ENCODE data around the gene KLHL29. TPM values are rescaled to one million over a fixed set of nuclear protein-coding genes. Genes with fewer than 3 reads are reported as not detected.

The KLHL29 gene
- total RNA-seq, 2 experiments from 2014 or later = 0.23 to 0.66 TPM

DNA sequence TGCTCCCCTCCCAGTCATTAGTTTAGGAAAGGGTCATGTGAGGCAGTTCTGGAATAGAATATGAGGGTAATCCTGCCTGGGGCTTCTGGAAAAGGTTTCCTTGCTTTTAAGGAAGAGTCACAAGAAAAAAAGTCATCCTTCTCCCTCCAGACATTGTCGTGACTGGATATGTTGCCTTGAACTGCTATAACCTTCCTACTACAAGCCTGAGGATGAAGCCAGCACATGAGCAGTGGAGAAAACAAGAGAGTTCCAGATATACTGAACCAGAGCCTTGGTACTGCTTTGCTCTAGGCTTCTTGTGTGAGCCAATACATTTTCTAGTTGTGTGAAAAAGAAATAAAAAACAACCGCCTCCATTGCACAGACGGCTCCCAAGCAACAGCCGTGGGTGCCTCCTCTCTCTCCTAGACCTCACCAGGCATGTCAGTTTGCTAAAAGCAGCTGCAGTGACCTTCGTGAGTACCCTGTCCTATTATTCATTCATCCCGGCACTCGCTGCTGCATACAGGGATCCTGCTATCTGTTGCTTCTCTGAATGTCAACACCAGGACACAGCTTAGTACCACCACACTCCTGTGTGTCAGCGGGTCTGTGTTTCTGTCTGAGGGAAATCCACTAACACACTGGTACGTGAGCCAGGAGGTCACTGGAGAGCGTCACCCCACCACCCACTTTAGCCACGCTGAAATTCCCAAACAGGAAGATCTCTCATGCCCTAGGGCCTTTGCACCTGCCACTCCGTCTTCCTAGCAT is 186.7 kb downstream of the KLHL29 start:
- Histone ChIP-seq H3K9me2 (ENCODE audit: insufficient read depth, low read length) (no peaks in the 10 kb centered on the region), H3K4me2 (ENCODE audit: low read length) (no peak overlapping the region), H4K20me1 (ENCODE audit: insufficient read depth, low read length) (no peaks in the 10 kb centered on the region), H3K4me3 (ENCODE audit: low read depth, low read length, poor library complexity, severe bottlenecking) (no peak overlapping the region), H3K9me3 (ENCODE audit: low read length) (no peaks in the 10 kb centered on the region), H3K27ac (ENCODE audit: low read depth, low read length, poor library complexity, severe bottlenecking) (no peak overlapping the region), H3K4me1 (ENCODE audit: insufficient read depth, low read length, poor library complexity, severe bottlenecking) (no peaks in the 10 kb centered on the region), H2AFZ (ENCODE audit: low read length) (no peak overlapping the region), H3K79me2 (ENCODE audit: insufficient read depth, low read depth, low read length) (no peaks in the 10 kb centered on the region), H3K36me3 (ENCODE audit: insufficient read depth, low read length) (no peaks in the 10 kb centered on the region)
- intact Hi-C loops (cut with micrococcal nuclease; ENCODE audit: unreplicated experiment) = no loop called here
- ChIA-PET POLR2A (no interaction called here), CTCF (ENCODE audit: unreplicated experiment) (no interaction called here)
- BruUV-seq (replicated peaks) = no TSS peak
- TF ChIP-seq, protein P1, sequence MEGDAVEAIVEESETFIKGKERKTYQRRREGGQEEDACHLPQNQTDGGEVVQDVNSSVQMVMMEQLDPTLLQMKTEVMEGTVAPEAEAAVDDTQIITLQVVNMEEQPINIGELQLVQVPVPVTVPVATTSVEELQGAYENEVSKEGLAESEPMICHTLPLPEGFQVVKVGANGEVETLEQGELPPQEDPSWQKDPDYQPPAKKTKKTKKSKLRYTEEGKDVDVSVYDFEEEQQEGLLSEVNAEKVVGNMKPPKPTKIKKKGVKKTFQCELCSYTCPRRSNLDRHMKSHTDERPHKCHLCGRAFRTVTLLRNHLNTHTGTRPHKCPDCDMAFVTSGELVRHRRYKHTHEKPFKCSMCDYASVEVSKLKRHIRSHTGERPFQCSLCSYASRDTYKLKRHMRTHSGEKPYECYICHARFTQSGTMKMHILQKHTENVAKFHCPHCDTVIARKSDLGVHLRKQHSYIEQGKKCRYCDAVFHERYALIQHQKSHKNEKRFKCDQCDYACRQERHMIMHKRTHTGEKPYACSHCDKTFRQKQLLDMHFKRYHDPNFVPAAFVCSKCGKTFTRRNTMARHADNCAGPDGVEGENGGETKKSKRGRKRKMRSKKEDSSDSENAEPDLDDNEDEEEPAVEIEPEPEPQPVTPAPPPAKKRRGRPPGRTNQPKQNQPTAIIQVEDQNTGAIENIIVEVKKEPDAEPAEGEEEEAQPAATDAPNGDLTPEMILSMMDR (conservative IDR thresholded peaks at IDR 0.05; ENCODE audit: low read length) = no peak
- TF ChIP-seq EZH2phosphoT487 (IDR thresholded peaks at IDR 0.05; ENCODE audit: borderline replicate concordance, low read depth, low read length) = no peak
- no peak for DNase-seq (ENCODE audit: low spot score)

DNA sequence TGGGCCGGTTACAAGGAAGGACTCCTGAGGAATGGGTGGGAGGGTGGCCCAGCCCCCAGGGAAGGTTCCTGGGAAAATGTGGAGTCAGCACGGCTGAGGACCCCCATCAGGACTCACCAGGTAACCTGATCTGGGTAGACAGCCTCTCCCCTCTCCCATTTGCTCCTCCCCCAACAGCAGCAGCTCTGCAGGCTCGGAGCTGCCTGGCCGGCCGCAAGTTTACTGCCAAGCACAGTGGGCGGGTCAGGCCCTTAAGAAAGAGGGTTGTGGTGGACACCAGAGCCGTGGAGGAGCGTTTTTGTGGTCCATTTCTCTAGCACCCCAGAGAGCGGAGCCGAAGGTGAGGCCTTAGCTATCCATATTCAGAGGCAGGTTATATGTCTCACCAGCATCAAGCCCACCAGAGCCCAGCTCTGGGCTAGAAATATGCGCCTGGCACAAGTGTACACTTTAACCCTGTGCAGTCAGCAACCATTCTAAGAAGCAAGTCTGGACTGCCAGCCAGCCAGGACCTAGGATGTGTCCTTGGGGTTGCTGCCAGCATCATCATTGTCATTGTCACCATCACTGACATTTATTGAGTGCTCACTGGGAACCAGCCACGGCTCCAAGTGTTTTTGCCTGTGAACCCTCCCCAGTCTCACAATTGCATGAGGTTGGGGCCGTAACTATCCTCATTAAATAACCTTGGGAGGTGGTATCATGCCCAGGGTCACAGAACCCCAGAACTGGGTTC is 190.1 kb downstream of the KLHL29 start:
- no peak overlapping the region for H3K4me3 ChIP-seq (ENCODE audit: low read depth, low read length, poor library complexity, severe bottlenecking)
- DNase-seq (ENCODE audit: low spot score) = no peak
- TF ChIP-seq, protein P1 (conservative IDR thresholded peaks at IDR 0.05; ENCODE audit: low read length) = no peak
- no peak for TF ChIP-seq EZH2phosphoT487 (IDR thresholded peaks at IDR 0.05; ENCODE audit: borderline replicate concordance, low read depth, low read length)
- no peak overlapping the region for H3K27ac ChIP-seq (ENCODE audit: low read depth, low read length, poor library complexity, severe bottlenecking)
- ChIA-PET POLR2A (no interaction called here), CTCF (ENCODE audit: unreplicated experiment) (no interaction called here)
- H3K4me1 ChIP-seq (ENCODE audit: insufficient read depth, low read length, poor library complexity, severe bottlenecking) = no peaks in the 10 kb centered on the region
- BruUV-seq (replicated peaks) = no TSS peak
- no peaks in the 10 kb centered on the region for H3K9me3 ChIP-seq (ENCODE audit: low read length)
- intact Hi-C loops (cut with micrococcal nuclease; ENCODE audit: unreplicated experiment) = no loop called here
- H3K79me2 ChIP-seq (ENCODE audit: insufficient read depth, low read depth, low read length) = no peaks in the 10 kb centered on the region
- H2AFZ ChIP-seq (ENCODE audit: low read length) = no peak overlapping the region
- no peaks in the 10 kb centered on the region for H4K20me1 ChIP-seq (ENCODE audit: insufficient read depth, low read length)
- H3K36me3 ChIP-seq (ENCODE audit: insufficient read depth, low read length) = no peaks in the 10 kb centered on the region
- no peaks in the 10 kb centered on the region for H3K9me2 ChIP-seq (ENCODE audit: insufficient read depth, low read length)
- no peak overlapping the region for H3K4me2 ChIP-seq (ENCODE audit: low read length)

Measured in OCI-LY7 (cell line).